Panc1 (cell line): Measurements from ENCODE around the gene TLDC2.

Experiments used
- POLR2AphosphoS5 ChIP-seq: IDR thresholded peaks from 2 replicates; pipeline ENCODE4 v1.6.1; 2012; ENCODE audit warnings: mild to moderate bottlenecking, low read depth, low read length, moderate library complexity
- REST ChIP-seq, 2 experiments: IDR thresholded peaks; 2 replicates each; pipeline ENCODE4 v1.6.1; 2011 to 2012; ENCODE audit warnings: low read depth in 2 of 2, control low read depth in 1 of 2, low read length in 1 of 2, mild to moderate bottlenecking in 1 of 2, moderate library complexity in 1 of 2; ENCODE audit not compliant: insufficient read depth in 1 of 2
- TF ChIP-seq, protein P1 (sequence below): fragments of 450-650 bp; IDR thresholded peaks from 2 replicates; pipeline ENCODE4 v1.5.1; 2017; ENCODE audit warnings: mild to moderate bottlenecking

GRCh38 chr20:36893801-36894200 is 17.9 kb downstream of the TLDC2 start:
- TF ChIP-seq REST (IDR thresholded peaks at IDR 0.05; ENCODE audit: insufficient read depth in 1 of 2, low read depth in 2 of 2, low read length in 1 of 2) = no peak
- TF ChIP-seq, protein P1, sequence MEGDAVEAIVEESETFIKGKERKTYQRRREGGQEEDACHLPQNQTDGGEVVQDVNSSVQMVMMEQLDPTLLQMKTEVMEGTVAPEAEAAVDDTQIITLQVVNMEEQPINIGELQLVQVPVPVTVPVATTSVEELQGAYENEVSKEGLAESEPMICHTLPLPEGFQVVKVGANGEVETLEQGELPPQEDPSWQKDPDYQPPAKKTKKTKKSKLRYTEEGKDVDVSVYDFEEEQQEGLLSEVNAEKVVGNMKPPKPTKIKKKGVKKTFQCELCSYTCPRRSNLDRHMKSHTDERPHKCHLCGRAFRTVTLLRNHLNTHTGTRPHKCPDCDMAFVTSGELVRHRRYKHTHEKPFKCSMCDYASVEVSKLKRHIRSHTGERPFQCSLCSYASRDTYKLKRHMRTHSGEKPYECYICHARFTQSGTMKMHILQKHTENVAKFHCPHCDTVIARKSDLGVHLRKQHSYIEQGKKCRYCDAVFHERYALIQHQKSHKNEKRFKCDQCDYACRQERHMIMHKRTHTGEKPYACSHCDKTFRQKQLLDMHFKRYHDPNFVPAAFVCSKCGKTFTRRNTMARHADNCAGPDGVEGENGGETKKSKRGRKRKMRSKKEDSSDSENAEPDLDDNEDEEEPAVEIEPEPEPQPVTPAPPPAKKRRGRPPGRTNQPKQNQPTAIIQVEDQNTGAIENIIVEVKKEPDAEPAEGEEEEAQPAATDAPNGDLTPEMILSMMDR = no peak
- TF ChIP-seq POLR2AphosphoS5 = no peak
